Activated CD4-positive, alpha-beta T cell treated with anti-CD3 and anti-CD28 coated beads, Interleukin-2, amount 50 U/mL, for 48 hours (primary cell): ENCODE measurements around the gene ERC1.
A peak's percentile ranks its signal among the peaks of the same experiment; 100 is the strongest.

Experiments used
- DNase-seq, 2 experiments: peaks; one replicate each; pipeline ENCODE4 v3.0.0-alpha.2; 2020

The ERC1 gene

GRCh38 chr12:990661-991349 is at the start of gene ERC1:
Gene ERC1 (plus strand): TSS chr12:991223. CDS start chr12:1027904, 36,681 bp downstream.
- peak; percentile 84 to 85 for DNase-seq

- DNase-seq: no peak
Measured at GRCh38 chr12:943051-943450, 48.0 kb upstream of the ERC1 start.

GRCh38 chr12:944211-944610 is 46.8 kb upstream of the ERC1 start:
- no peak for DNase-seq

- no peak for DNase-seq
Measured at GRCh38 chr12:946212-946611, 44.8 kb upstream of the ERC1 start.

- DNase-seq: no peak
Measured at GRCh38 chr12:946631-947030, 44.4 kb upstream of the ERC1 start.

GRCh38 chr12:948238-948637 is 42.8 kb upstream of the ERC1 start:
- DNase-seq: no peak

GRCh38 chr12:949453-950191 is 41.4 kb upstream of the ERC1 start, which contains the start of gene RAD52:
Gene RAD52 (minus strand): TSS chr12:949694. CDS start chr12:933058, 16,636 bp downstream.
- DNase-seq: peak; percentile 98

GRCh38 chr12:951176-951575 is 39.8 kb upstream of the ERC1 start:
- no peak for DNase-seq

- DNase-seq: peak; percentile 7 to 14
Measured at GRCh38 chr12:953776-954175, 37.2 kb upstream of the ERC1 start.

GRCh38 chr12:954741-955140 is 36.3 kb upstream of the ERC1 start:
- no peak for DNase-seq

GRCh38 chr12:955939-956338 is 35.1 kb upstream of the ERC1 start:
- no peak for DNase-seq

GRCh38 chr12:958588-959123 is 32.4 kb upstream of the ERC1 start:
- no peak for DNase-seq

- no peak for DNase-seq
Measured at GRCh38 chr12:966724-967123, 24.3 kb upstream of the ERC1 start.

GRCh38 chr12:967641-968040 is 23.4 kb upstream of the ERC1 start:
- no peak for DNase-seq

GRCh38 chr12:968545-968944 is 22.5 kb upstream of the ERC1 start:
- DNase-seq: no peak

- DNase-seq: no peak
Measured at GRCh38 chr12:969821-970220, 21.2 kb upstream of the ERC1 start.

- DNase-seq: no peak
Measured at GRCh38 chr12:971991-972390, 19.0 kb upstream of the ERC1 start.

GRCh38 chr12:974271-974862 is 16.7 kb upstream of the ERC1 start:
- DNase-seq: no peak

- no peak for DNase-seq
Measured at GRCh38 chr12:976644-977043, 14.4 kb upstream of the ERC1 start.

GRCh38 chr12:977156-977555 is 13.9 kb upstream of the ERC1 start:
- DNase-seq: no peak

- DNase-seq: no peak
Measured at GRCh38 chr12:979349-979748, 11.7 kb upstream of the ERC1 start.

- DNase-seq: no peak
Measured at GRCh38 chr12:981176-981828, 9.7 kb upstream of the ERC1 start.

GRCh38 chr12:981961-982360 is 9.1 kb upstream of the ERC1 start:
- no peak for DNase-seq
